SU-DHL-6 (cell line): ENCODE data around the gene ZDHHC4.

Experiments used
- H2AFZ ChIP-seq: fragments of 200-600 bp; sonication (generic); 2 replicates; pipeline ENCODE4 v1.6.1; 2014; ENCODE audit warnings: low read depth, mild to moderate bottlenecking, moderate library complexity, mixed read lengths, antibody characterized with exemption, low read length; ENCODE audit not compliant: severe bottlenecking
- H3F3A ChIP-seq: fragments of 200-600 bp; shearing (Covaris generic); 2 replicates; pipeline ENCODE4 v1.6.0; 2016; ENCODE audit warnings: antibody characterized with exemption, mild to moderate bottlenecking; ENCODE audit not compliant: insufficient read depth
- H3K27ac ChIP-seq: fragments of 200-600 bp; sonication (generic); 2 replicates; pipeline ENCODE4 v1.5.1; 2016; ENCODE audit warnings: low read depth, mild to moderate bottlenecking, low read length, moderate library complexity, mixed read lengths
- H3K27me3 ChIP-seq: fragments of 200-600 bp; sonication (generic), shearing (Covaris generic); 2 replicates; pipeline ENCODE4 v1.6.0; 2014; ENCODE audit warnings: mild to moderate bottlenecking, low read length
- H3K36me3 ChIP-seq: fragments of 200-600 bp; sonication (generic); 2 replicates; pipeline ENCODE4 v1.6.1; 2014; ENCODE audit warnings: mild to moderate bottlenecking, low read length, mixed read lengths
- H3K4me2 ChIP-seq: fragments of 300-600, 200-600 bp; shearing (Covaris generic), sonication (generic); 2 replicates; pipeline ENCODE4 v1.6.0; 2014; ENCODE audit warnings: low read length, low read depth, mild to moderate bottlenecking; ENCODE audit not compliant: poor library complexity, severe bottlenecking
- H3K4me3 ChIP-seq: fragments of 200-600 bp; sonication (generic); 2 replicates; pipeline ENCODE4 v1.5.1; 2014; ENCODE audit warnings: antibody characterized with exemption, low read length, mild to moderate bottlenecking, mixed read lengths; ENCODE audit not compliant: insufficient read depth, poor library complexity, severe bottlenecking
- H3K79me2 ChIP-seq: fragments of 200-600 bp; sonication (generic); 2 replicates; pipeline ENCODE4 v1.6.1; 2014; ENCODE audit warnings: mild to moderate bottlenecking, low read length, moderate library complexity; ENCODE audit not compliant: insufficient read depth
- H3K9ac ChIP-seq: fragments of 200-600 bp; sonication (generic); 2 replicates; pipeline ENCODE4 v1.7.0; 2014; ENCODE audit warnings: mild to moderate bottlenecking, low read length
- H3K9me2 ChIP-seq: fragments of 200-600 bp; sonication (generic); replicated peaks from 2 replicates; pipeline ENCODE4 v1.6.1; 2014; ENCODE audit warnings: low read length; ENCODE audit not compliant: insufficient read depth
- H3K9me3 ChIP-seq: fragments of 200-600 bp; sonication (generic); 2 replicates; pipeline ENCODE4 v1.6.1; 2014; ENCODE audit warnings: low read length, mixed read lengths; ENCODE audit not compliant: insufficient read depth
- H4K20me1 ChIP-seq: fragments of 200-600 bp; sonication (generic); 2 replicates; pipeline ENCODE4 v1.6.1; 2014; ENCODE audit warnings: low read depth, mild to moderate bottlenecking, antibody characterized with exemption, low read length, moderate library complexity, mixed read lengths
- EZH2phosphoT487 ChIP-seq: fragments of 200-600 bp; sonication (generic), shearing (Covaris generic); conservative IDR thresholded peaks from 2 replicates; pipeline ENCODE4 v1.6.1; 2018; ENCODE audit warnings: mild to moderate bottlenecking, antibody characterized with exemption, low read length, moderate library complexity, mixed read lengths
- TF ChIP-seq, protein P1 (sequence below): fragments of 200-600 bp; sonication (generic); IDR thresholded peaks from one replicate; pipeline ENCODE4 v1.5.1; 2017; ENCODE audit warnings: antibody characterized with exemption, mild to moderate bottlenecking, low read length, moderate library complexity; ENCODE audit not compliant: insufficient read depth, poor library complexity, severe bottlenecking

ZDHHC4 gene

DNA sequence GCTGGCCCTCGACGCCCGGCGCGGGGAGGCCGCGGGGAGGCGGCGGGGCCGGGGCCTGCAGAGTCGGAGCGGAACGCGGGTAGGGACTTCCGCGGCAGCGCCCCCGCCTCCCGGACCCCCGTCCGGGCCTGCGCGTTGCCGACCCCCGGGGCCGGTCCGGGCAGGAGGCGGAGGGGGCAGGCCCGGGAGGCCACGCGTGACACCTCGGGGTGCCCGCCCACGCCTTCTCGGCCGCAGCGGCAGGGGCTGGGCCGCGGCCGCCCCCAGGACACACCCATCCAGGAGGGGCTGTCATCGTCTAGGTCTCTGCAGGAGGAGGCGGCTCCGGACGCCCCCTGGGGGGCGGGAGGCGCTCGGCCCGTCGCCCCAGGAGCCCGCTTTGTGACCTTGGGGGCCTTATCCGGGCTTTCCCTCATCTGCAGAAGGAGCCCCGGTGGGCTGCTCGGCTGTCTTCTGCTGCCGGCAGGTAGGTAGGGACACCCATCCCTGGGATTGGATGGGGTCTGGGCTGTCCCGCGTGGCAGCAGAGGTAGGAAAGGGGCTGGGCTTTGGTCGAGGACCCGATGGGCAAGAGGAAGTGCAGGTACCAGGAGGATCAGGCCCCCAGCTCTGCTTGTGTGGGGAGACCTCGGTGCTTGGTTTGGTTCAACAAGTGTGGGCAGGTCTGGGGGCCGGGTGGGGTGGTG lies 60.4 kb downstream of the ZDHHC4 start:
- H3K36me3 ChIP-seq, result no peaks in the 10 kb centered on the region
- no peak for TF ChIP-seq EZH2phosphoT487
- TF ChIP-seq, protein P1, sequence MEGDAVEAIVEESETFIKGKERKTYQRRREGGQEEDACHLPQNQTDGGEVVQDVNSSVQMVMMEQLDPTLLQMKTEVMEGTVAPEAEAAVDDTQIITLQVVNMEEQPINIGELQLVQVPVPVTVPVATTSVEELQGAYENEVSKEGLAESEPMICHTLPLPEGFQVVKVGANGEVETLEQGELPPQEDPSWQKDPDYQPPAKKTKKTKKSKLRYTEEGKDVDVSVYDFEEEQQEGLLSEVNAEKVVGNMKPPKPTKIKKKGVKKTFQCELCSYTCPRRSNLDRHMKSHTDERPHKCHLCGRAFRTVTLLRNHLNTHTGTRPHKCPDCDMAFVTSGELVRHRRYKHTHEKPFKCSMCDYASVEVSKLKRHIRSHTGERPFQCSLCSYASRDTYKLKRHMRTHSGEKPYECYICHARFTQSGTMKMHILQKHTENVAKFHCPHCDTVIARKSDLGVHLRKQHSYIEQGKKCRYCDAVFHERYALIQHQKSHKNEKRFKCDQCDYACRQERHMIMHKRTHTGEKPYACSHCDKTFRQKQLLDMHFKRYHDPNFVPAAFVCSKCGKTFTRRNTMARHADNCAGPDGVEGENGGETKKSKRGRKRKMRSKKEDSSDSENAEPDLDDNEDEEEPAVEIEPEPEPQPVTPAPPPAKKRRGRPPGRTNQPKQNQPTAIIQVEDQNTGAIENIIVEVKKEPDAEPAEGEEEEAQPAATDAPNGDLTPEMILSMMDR, result peak; percentile 73
- H3K9me2 ChIP-seq, result no peaks in the 10 kb centered on the region
- H3K27ac ChIP-seq, result peak overlapping the region; percentile 48
- no peaks in the 10 kb centered on the region for H3K27me3 ChIP-seq
- H3K9me3 ChIP-seq, result no peaks in the 10 kb centered on the region
- H4K20me1 ChIP-seq, result no peaks in the 10 kb centered on the region
- peaks cover 28% of the 10 kb centered on the region for H3K79me2 ChIP-seq
- H3K9ac ChIP-seq, result peak overlapping the region; percentile 70
- H3F3A ChIP-seq, result peaks cover 9% of the 10 kb centered on the region; the same call in 1 of the 2 replicates
- H3K4me2 ChIP-seq, result peak overlapping the region; percentile 65
- H2AFZ ChIP-seq, result peak overlapping the region; percentile 53
- H3K4me3 ChIP-seq, result peak overlapping the region; percentile 68
